SK-N-SH (cell line): ENCODE data around the gene ZNF280A. TPM values are rescaled to one million over a fixed set of nuclear protein-coding genes. Genes with fewer than 3 reads are reported as not detected.

Experiments used
- CTCF ChIA-PET: fragments of 300-600, 350-600 bp; formaldehyde crosslinking; extraction: SDS; loops from one replicate; lab custom pipeline; 2021; lab: Yijun Ruan, JAX
- POLR2A ChIA-PET: fragments of 350-600 bp; sonication (Branson Sonifier 250); formaldehyde crosslinking; extraction: SDS; loops from one replicate; lab custom pipeline; 2020; ENCODE audit warnings: antibody characterized with exemption, inconsistent platforms; lab: Yijun Ruan, JAX
- DNase-seq: peaks from one replicate; pipeline ENCODE4 v3.0.0; 2012
- H2AFZ ChIP-seq: fragments of 200-600 bp; sonication (generic); 2 replicates; pipeline ENCODE4 v1.8.1; 2016; ENCODE audit warnings: antibody characterized with exemption, mild to moderate bottlenecking, low read depth
- H3F3A ChIP-seq: fragments of 200-600 bp; sonication (generic); replicated peaks from 2 replicates; pipeline ENCODE3; 2016; ENCODE audit warnings: antibody characterized with exemption, mild to moderate bottlenecking; ENCODE audit not compliant: insufficient read depth
- H3K27ac ChIP-seq, 2 experiments: fragments of 200-500 bp in 1 of 2; fragments of 200-600 bp in 1 of 2; sonication (Bioruptor generic) in 1 of 2; sonication (generic), shearing (Covaris generic) in 1 of 2; 2 replicates each; pipeline versions ENCODE4 v1.5.1 to v1.6.1; 2014 to 2016; ENCODE audit warnings: low read depth in 2 of 2, inconsistent platforms in 1 of 2, low read length in 1 of 2, mild to moderate bottlenecking in 1 of 2, mixed read lengths in 1 of 2
- H3K27me3 ChIP-seq: fragments of 200-600 bp; sonication (generic), shearing (Covaris generic); 2 replicates; pipeline ENCODE4 v1.6.1; 2016; ENCODE audit warnings: mixed run types; ENCODE audit not compliant: insufficient read depth
- H3K36me3 ChIP-seq, 2 experiments: fragments of 200-500 bp in 1 of 2; fragments of 200-600 bp in 1 of 2; sonication (Bioruptor generic) in 1 of 2; sonication (generic) in 1 of 2; replicated peaks in 1 of 2; 2 replicates each; pipeline versions ENCODE3 to v1.5.1; 2014 to 2016; ENCODE audit warnings: low read length in 1 of 2, mild to moderate bottlenecking in 1 of 2; ENCODE audit not compliant: insufficient read depth in 2 of 2, control insufficient read depth in 1 of 2
- H3K4me1 ChIP-seq, 2 experiments: fragments of 200-500 bp in 1 of 2; fragments of 200-600 bp in 1 of 2; sonication (Bioruptor generic) in 1 of 2; sonication (generic), shearing (Covaris generic) in 1 of 2; 2 replicates each; pipeline versions ENCODE4 v1.5.1 to v1.6.1; 2014 to 2016; ENCODE audit warnings: low read depth in 1 of 2, low read length in 1 of 2, mixed run types in 1 of 2; ENCODE audit not compliant: insufficient read depth in 2 of 2, control insufficient read depth in 1 of 2
- H3K4me2 ChIP-seq: fragments of 200-600 bp; sonication (generic), shearing (Covaris generic); 2 replicates; pipeline ENCODE4 v1.6.1; 2017; ENCODE audit warnings: mixed run types
- H3K4me3 ChIP-seq, 2 experiments: fragments of 200-500 bp in 1 of 2; fragments of 200-600 bp in 1 of 2; sonication (Bioruptor generic) in 1 of 2; sonication (generic), shearing (Covaris generic) in 1 of 2; 2 replicates each; pipeline versions ENCODE4 v1.5.1 to v1.8.1; 2014 to 2016; ENCODE audit warnings: low read depth in 2 of 2, inconsistent platforms in 1 of 2, low read length in 1 of 2, mild to moderate bottlenecking in 1 of 2, mixed read lengths in 1 of 2, moderate library complexity in 1 of 2
- H3K79me2 ChIP-seq: fragments of 200-600 bp; sonication (generic); 2 replicates; pipeline ENCODE4 v1.8.1; 2017; ENCODE audit warnings: mild to moderate bottlenecking; ENCODE audit not compliant: insufficient read depth
- H3K9ac ChIP-seq: fragments of 200-600 bp; sonication (generic); 2 replicates; pipeline ENCODE4 v1.6.1; 2017; ENCODE audit warnings: mixed run types
- H3K9me2 ChIP-seq: fragments of 200-600 bp; sonication (generic); 2 replicates; pipeline ENCODE4 v1.6.1; 2017; ENCODE audit warnings: mixed run types
- H3K9me3 ChIP-seq: fragments of 200-600 bp; sonication (generic); 2 replicates; pipeline ENCODE4 v1.6.1; 2017; ENCODE audit warnings: mixed run types, mild to moderate bottlenecking, moderate library complexity
- H4K20me1 ChIP-seq: fragments of 200-600 bp; sonication (generic); 2 replicates; pipeline ENCODE4 v1.6.1; 2017; ENCODE audit warnings: mild to moderate bottlenecking, mixed run types; ENCODE audit not compliant: insufficient read depth
- CHD2 ChIP-seq: fragments of 150-350 bp; IDR thresholded peaks from 2 replicates; pipeline ENCODE4 v1.6.1; 2018; ENCODE audit warnings: low read length; ENCODE audit not compliant: partially characterized antibody
- EP300 ChIP-seq, 2 experiments: IDR thresholded peaks; 2 replicates each; pipeline versions ENCODE4 v1.4.0 to v1.6.1; 2012; ENCODE audit warnings: borderline replicate concordance in 1 of 2, low read depth in 1 of 2, low read length in 1 of 2
- EZH2phosphoT487 ChIP-seq: fragments of 200-600 bp; sonication (generic); IDR thresholded peaks from 2 replicates; pipeline ENCODE4 v1.6.1; 2017; ENCODE audit warnings: low read depth, mixed run types, mild to moderate bottlenecking, antibody characterized with exemption, moderate library complexity, borderline replicate concordance
- FOSL2 ChIP-seq: IDR thresholded peaks from 2 replicates; pipeline ENCODE4 v1.4.0; 2012; ENCODE audit warnings: low read depth, mild to moderate bottlenecking, moderate library complexity, borderline replicate concordance
- FOXM1 ChIP-seq: IDR thresholded peaks from 2 replicates; pipeline ENCODE4 v1.4.0; 2012; ENCODE audit warnings: low read depth, mild to moderate bottlenecking
- GABPA ChIP-seq: IDR thresholded peaks from 2 replicates; pipeline ENCODE4 v1.4.0; 2012; ENCODE audit warnings: low read depth, mild to moderate bottlenecking
- JUND ChIP-seq: IDR thresholded peaks from 2 replicates; pipeline ENCODE4 v1.4.0; 2012
- MAX ChIP-seq: IDR thresholded peaks from 2 replicates; pipeline ENCODE4 v1.4.0; 2012; ENCODE audit warnings: low read depth
- MEF2A ChIP-seq: IDR thresholded peaks from 2 replicates; pipeline ENCODE4 v1.4.0; 2012; ENCODE audit warnings: low read depth, borderline replicate concordance
- MXI1 ChIP-seq: IDR thresholded peaks from 2 replicates; pipeline ENCODE4 v1.6.1; 2012; ENCODE audit warnings: mild to moderate bottlenecking, low read depth, low read length, improper control_type of control experiment
- PBX3 ChIP-seq: IDR thresholded peaks from 2 replicates; pipeline ENCODE4; 2012
- POLR2AphosphoS5 ChIP-seq: IDR thresholded peaks from 2 replicates; pipeline ENCODE4 v1.6.1; 2012; ENCODE audit warnings: low read depth, low read length
- RCOR1 ChIP-seq: fragments of 150-350 bp; IDR thresholded peaks from 2 replicates; pipeline ENCODE4 v1.6.1; 2017; ENCODE audit warnings: antibody characterized with exemption, low read length
- RFX5 ChIP-seq: IDR thresholded peaks from 2 replicates; pipeline ENCODE4 v1.6.1; 2012; ENCODE audit warnings: mild to moderate bottlenecking, improper control_type of control experiment, low read length
- SIN3A ChIP-seq: IDR thresholded peaks from 2 replicates; pipeline ENCODE4 v1.6.1; 2012; ENCODE audit warnings: low read depth, mild to moderate bottlenecking, low read length, moderate library complexity, borderline replicate concordance
- SMC3 ChIP-seq: IDR thresholded peaks from 2 replicates; pipeline ENCODE4 v1.6.1; 2012; ENCODE audit warnings: low read depth, low read length, improper control_type of control experiment
- TCF12 ChIP-seq: IDR thresholded peaks from 2 replicates; pipeline ENCODE4 v1.4.0; 2012
- TEAD4 ChIP-seq: IDR thresholded peaks from 2 replicates; pipeline ENCODE4 v1.4.0; 2012; ENCODE audit warnings: mild to moderate bottlenecking, borderline replicate concordance; ENCODE audit not compliant: insufficient read depth
- USF1 ChIP-seq: IDR thresholded peaks from 2 replicates; pipeline ENCODE4 v1.4.0; 2012; ENCODE audit warnings: low read depth, borderline replicate concordance
- USF2 ChIP-seq: fragments of 150-350 bp; IDR thresholded peaks from 2 replicates; pipeline ENCODE4 v1.6.1; 2017; ENCODE audit warnings: antibody characterized with exemption, low read length, low read depth, borderline replicate concordance
- YY1 ChIP-seq: IDR thresholded peaks from 2 replicates; pipeline ENCODE4 v1.4.0; 2012; ENCODE audit warnings: low read depth, mild to moderate bottlenecking
- WGBS: methylation state at CpG from one replicate; pipeline ENCODE4 v1.1.6; 2017; ENCODE audit warnings: low lambda C conversion rate; 5-methylcytosine and 5-hydroxymethylcytosine counted together
- polyA plus RNA-seq, 3 experiments: library from polyadenylated mRNA; depleted of rRNA; stranded (reverse); fragments of >200 nt; gene quantifications; 2 replicates each; pipeline ENCODE4 v1.2.3, GENCODE V29; 2012

The ZNF280A gene
- polyA plus RNA-seq, 1 of the 3 experiments (the other 2 are of a cell fraction) = not detected

GRCh38 chr22:22488736-22489135, 31.3 kb downstream of the ZNF280A start:
- 90% methylated on average over 5 of the region's 5 CpGs for WGBS
- POLR2A ChIA-PET = no interaction called here

GRCh38 chr22:22487869-22488597, 32.0 kb downstream of the ZNF280A start:
- Histone ChIP-seq H3K9me3 (no peaks in the 10 kb centered on the region), H3K27me3 (no peaks in the 10 kb centered on the region), H3K79me2 (no peaks in the 10 kb centered on the region), H3K4me3 (no peak overlapping the region), H3K9me2 (no peaks in the 10 kb centered on the region), H3K4me1 (no peaks in the 10 kb centered on the region), H3K27ac (no peak overlapping the region), H3K9ac (no peak overlapping the region), H2AFZ (no peak overlapping the region), H3F3A (no peaks in the 10 kb centered on the region), H3K36me3 (peaks cover 31 to 32% of the 10 kb centered on the region in 2 experiments), H4K20me1 (no peaks in the 10 kb centered on the region), H3K4me2 (no peak overlapping the region)
- DNase-seq = no peak
- POLR2A ChIA-PET = no interaction called here
- CTCF ChIA-PET = interaction anchor here (1.4 to 4.0 kb wide), 3 partner anchors 23 to 88 kb away, joined by 4 to 13 read pairs (median 5); no protein-coding TSS in a partner anchor
- TF ChIP-seq YY1 (no peak), EP300 (IDR thresholded peaks at IDR 0.05; ENCODE audit: borderline replicate concordance in 1 of 2, low read depth in 1 of 2, low read length in 1 of 2) (no peak), TCF12 (no peak), GABPA (no peak), MEF2A (no peak), FOXM1 (no peak), SMC3 (no peak), SIN3A (no peak), RCOR1 (no peak), RFX5 (no peak), JUND (no peak), EZH2phosphoT487 (no peak), USF2 (no peak), FOSL2 (no peak), MAX (no peak), PBX3 (no peak), POLR2AphosphoS5 (no peak), USF1 (no peak), TEAD4 (no peak), MXI1 (no peak)
- 89% methylated on average over 12 of the region's 12 CpGs for WGBS

More at GRCh38 chr22:22488736-22489135, 31.3 kb downstream of the ZNF280A start:
- H3K36me3 ChIP-seq = peaks cover 37 to 38% of the 10 kb centered on the region in 2 experiments
- H3K9ac ChIP-seq = no peak overlapping the region
- H3K9me3 ChIP-seq = no peaks in the 10 kb centered on the region
- TF ChIP-seq MAX = no peak
- no peak for TF ChIP-seq CHD2
- TF ChIP-seq, all 33 proteins: peak for 0
- H3K4me3 ChIP-seq = no peak overlapping the region
- no peaks in the 10 kb centered on the region for H3K9me2 ChIP-seq
- H3K4me2 ChIP-seq = no peak overlapping the region
- H3K79me2 ChIP-seq = no peaks in the 10 kb centered on the region
- CTCF ChIA-PET = interaction anchor here (0.9 to 1.7 kb wide), 6 partner anchors 16 to 221 kb away, joined by 3 to 5 read pairs (median 4); partner anchors contain the start of gene ZNF280B
- H4K20me1 ChIP-seq = no peaks in the 10 kb centered on the region
- no peak overlapping the region for H2AFZ ChIP-seq
- H3K27me3 ChIP-seq = no peaks in the 10 kb centered on the region
- no peaks in the 10 kb centered on the region for H3F3A ChIP-seq
- DNase-seq = no peak
- H3K27ac ChIP-seq = no peak overlapping the region
- no peaks in the 10 kb centered on the region for H3K4me1 ChIP-seq
